HG02884 (cell line): ENCODE results near the gene CBFA2T2.
"Not testable (repeated sequence)": the region's sequence is repeated elsewhere in the genome, so short reads cannot be mapped to it uniquely, and the experiment has no call there.

Experiments
- ATAC-seq: cut with Tn5 transposase; IDR thresholded peaks from one replicate; pipeline ENCODE4 v1.9.1; 2021; ENCODE audit warnings: mild to moderate bottlenecking, moderate library complexity; ENCODE audit not compliant: unreplicated experiment

The CBFA2T2 gene

GRCh38 chr20:33689973-33690372 is 200.1 kb downstream of the CBFA2T2 start:
- ATAC-seq = no peak

GRCh38 chr20:33693289-33693688 is 203.4 kb downstream of the CBFA2T2 start:
- no peak for ATAC-seq

- ATAC-seq = no peak
Measured at GRCh38 chr20:33693741-33694638, 204.1 kb downstream of the CBFA2T2 start.

DNA sequence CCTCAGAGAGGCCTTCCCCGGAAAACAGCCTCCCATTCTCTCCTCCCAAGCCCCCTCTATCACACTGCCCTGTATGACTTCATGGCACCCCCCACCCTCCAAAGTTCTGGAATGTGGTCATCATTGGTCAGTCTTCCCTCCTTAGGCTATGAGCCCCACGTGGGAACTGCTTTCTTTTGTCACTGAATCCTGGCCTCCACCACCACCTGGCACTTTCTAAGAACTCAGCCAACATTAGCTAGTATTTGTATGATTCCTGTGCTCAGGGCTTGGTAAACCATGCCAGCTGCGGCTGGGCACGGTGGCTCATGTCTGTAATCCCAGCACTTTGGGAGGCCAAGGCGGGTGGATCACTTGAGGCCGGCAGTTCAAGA is 204.7 kb downstream of the CBFA2T2 start:
- ATAC-seq = no peak

DNA sequence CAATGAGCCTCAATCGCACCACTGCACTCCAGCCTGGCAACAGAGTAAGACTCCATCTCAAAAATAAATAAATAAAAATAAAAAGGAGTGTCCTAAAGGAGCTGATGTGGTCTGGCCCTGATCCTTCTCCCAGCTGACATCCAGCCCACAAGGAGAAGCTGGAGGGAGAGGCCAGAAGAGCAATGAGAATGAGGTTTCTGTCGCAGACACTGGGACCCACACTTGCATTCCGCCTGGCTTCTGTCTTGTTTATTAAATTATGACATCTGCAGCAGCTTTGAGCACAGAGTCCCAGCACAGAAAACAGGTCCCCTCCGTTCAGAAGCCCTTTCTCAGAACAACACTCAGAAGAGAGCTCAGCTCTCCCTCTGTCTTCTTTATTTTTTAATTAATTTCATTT is 206.6 kb downstream of the CBFA2T2 start:
- no peak for ATAC-seq

DNA sequence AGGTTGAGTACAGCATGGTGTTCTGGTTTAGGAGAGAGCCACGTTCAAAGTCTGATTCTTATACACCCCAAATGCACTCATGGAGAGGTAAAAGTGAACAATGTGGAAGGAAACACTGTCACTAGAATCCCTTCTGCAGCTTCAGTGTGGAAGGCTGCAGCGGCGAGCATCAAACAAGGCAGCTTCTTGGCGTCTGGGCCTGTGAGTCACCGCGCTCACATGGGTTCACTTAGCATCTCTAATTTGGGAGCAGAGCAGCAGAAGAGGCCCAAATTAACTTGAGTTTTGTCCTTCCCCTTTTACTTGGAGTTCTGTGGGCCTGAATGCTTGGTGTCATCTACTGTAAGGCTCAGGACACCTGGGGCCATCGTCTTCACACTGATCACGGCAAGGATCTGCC is 207.2 kb downstream of the CBFA2T2 start:
- no peak for ATAC-seq

GRCh38 chr20:33698966-33699365 is 209.1 kb downstream of the CBFA2T2 start:
- not testable (repeated sequence) for ATAC-seq
